MM.1S (cell line): ENCODE measurements around the gene DNAAF5.

ENCODE experiments used
- CTCF ChIP-seq: fragments of 300-600 bp; sonication (generic); IDR thresholded peaks from 2 replicates; pipeline ENCODE4 v1.5.1; 2016; ENCODE audit warnings: antibody characterized with exemption, low read length, mixed read lengths
- EZH2 ChIP-seq: fragments of 300-600 bp; sonication (generic); optimal IDR thresholded peaks from 2 replicates; pipeline ENCODE3; 2017; ENCODE audit warnings: low read depth, mild to moderate bottlenecking, antibody characterized with exemption, low read length, mixed read lengths
- EZH2phosphoT487 ChIP-seq: fragments of 300-600 bp; sonication (generic); IDR thresholded peaks from 2 replicates; pipeline ENCODE4 v1.6.1; 2018; ENCODE audit warnings: antibody characterized with exemption, low read length

- no peak for TF ChIP-seq EZH2
- no peak for TF ChIP-seq CTCF
- TF ChIP-seq EZH2phosphoT487 = no peak
Observed at GRCh38 chr7:726084-726853, at the start of gene DNAAF5.
